GM13977 (cell line): ENCODE measurements around the gene GLRX5.

Source experiments
- DNase-seq: peaks from one replicate; pipeline ENCODE4 v3.0.0; 2012; ENCODE audit warnings: low spot score
- in situ Hi-C: fragments of 300-500 bp; cut with MboI; formaldehyde crosslinking; loops from one replicate; pipeline ENCODE4 v1.12.0; 2022; ENCODE audit warnings: low sequenced_read_pairs, low pct_unique_long_range_greater_than_20kb, mixed read lengths, inconsistent platforms; ENCODE audit not compliant: unreplicated experiment
- TF ChIP-seq, protein P1 (sequence below): IDR thresholded peaks from 2 replicates; pipeline ENCODE4 v1.5.1; 2012; ENCODE audit warnings: mild to moderate bottlenecking, control low read depth; ENCODE audit not compliant: insufficient read depth; ENCODE audit errors: extremely low read depth, missing control alignments

Gene GLRX5

DNA sequence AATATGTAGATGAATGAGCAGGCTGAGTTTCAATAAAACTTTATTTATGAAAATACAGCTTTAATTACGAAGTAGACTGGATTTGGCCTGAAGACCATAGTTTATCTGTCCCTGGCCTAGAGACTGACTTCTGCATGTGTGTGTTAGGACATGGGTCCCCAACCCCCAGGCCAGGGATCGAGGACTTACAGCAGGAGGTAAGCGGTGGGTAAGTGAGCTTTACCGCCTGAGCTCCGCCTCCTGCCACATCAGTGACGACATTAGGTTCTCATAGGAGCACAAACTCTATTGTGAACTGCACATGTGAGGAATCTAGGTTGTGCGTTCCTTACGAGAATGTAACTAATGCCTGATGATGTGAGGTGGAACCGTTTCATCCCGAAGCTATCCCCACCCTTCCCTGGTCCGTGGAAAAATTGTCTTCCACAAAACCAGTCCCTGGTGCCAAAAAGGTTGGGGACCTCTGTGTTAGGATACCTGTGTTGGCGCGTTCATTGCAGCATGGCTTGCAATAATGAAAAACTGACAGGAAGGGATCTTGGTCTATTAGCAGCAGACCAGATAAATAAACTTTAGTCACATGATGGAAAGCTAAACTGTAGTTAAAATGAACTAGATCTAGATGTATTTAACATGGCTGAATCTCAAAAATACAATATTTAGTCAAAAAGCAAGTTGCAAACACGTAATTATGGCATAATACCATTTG is 4.1 kb downstream of the GLRX5 start:
- in situ Hi-C loops, result no loop called here
- DNase-seq, result no peak
- TF ChIP-seq, protein P1, sequence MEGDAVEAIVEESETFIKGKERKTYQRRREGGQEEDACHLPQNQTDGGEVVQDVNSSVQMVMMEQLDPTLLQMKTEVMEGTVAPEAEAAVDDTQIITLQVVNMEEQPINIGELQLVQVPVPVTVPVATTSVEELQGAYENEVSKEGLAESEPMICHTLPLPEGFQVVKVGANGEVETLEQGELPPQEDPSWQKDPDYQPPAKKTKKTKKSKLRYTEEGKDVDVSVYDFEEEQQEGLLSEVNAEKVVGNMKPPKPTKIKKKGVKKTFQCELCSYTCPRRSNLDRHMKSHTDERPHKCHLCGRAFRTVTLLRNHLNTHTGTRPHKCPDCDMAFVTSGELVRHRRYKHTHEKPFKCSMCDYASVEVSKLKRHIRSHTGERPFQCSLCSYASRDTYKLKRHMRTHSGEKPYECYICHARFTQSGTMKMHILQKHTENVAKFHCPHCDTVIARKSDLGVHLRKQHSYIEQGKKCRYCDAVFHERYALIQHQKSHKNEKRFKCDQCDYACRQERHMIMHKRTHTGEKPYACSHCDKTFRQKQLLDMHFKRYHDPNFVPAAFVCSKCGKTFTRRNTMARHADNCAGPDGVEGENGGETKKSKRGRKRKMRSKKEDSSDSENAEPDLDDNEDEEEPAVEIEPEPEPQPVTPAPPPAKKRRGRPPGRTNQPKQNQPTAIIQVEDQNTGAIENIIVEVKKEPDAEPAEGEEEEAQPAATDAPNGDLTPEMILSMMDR, result no peak

DNA sequence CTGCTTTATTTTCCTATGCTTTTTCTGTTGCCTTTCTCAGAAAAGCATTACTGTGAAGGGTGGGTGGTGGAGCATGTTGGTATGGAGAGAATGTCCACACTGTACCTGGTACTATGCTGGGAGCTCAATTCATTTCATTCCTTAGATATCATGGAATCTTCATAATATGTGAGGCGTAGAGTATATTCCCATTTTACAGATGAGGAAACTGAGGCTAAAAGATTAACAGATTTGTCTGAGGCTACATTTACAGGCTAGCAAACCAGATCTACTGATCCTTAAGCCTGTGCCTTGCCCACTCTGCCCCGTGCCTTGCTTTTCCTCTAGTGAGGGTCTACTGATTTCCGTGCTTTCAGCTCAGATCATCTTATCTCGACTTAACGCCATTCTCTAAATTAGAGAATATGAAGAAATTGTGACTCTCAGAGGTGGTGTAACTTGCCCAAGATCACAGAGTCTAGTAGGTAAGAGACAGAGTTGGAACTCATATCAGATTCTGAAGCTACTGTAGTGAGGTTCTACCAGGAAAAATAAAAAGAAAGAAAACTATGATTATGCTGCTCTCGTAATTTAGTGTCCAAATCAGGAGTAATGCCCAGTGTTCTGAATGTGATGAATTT is 5.5 kb downstream of the GLRX5 start:
- in situ Hi-C loops, result no loop called here
- no peak for DNase-seq
- TF ChIP-seq, protein P1, result no peak

DNA sequence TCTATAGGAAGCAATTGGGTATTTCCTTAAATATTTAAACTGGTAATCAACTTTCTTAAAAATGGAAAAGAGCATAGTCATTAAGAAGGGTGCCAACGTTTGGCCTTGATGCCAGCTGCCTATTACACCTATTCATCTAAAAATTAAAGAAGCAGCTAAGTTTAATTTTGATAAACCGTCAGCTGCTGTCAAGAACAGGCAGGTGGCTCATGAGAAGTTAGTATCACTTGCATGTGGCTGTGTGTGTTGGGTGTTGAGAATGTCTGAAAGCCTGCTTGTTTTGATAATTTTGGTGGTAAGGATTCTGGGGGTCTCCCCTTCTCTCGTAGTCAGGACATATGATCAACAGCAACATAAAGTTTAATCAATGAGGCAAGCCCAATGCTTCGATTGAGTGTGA is 6.5 kb downstream of the GLRX5 start:
- in situ Hi-C loops, result no loop called here
- TF ChIP-seq, protein P1, result no peak
- no peak for DNase-seq

DNA sequence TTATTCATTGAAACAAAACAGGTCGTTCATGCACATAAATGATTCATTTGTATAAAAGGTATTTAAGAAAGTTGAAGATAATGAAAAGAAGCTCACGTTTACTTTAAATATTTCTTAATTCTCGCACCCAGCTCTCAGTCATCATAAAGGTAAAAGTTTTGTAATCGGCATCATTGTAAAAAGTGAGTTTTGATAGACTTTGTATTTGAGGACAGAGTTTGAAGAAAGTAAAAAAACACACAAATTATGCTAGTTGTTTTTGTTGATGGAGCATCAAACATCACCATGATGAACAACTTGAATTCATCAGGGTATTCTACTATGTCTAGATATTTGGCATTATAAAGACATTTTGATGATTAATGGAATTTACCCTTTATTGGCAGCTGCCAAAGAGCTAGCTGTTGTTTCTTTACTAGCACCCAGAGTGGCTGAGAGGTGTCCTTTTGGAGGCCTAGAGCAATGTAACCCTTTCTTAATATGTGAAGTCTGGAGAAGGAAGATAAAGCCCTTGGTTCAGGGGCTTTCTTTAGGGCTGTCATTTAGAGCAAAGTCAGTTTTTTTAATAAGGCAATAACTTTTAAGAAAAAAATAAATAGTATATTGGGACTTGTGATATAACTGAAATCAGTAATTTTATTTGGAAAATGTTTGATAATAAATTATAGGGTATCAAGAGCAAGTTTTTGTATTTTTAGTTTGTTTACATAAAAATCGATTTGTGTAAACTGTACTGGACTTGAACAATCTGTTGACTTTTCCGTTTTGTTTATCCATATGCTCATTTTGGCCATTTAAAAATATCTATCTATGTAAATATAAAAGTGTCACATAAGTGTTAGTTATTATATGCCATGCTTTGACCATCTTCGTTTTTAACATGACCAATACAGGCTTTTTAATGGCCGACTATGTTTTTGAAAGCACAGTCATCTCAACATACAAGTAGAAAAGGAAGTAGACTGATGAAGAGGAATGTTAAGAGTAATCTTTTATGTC is 7.4 kb downstream of the GLRX5 start:
- in situ Hi-C loops, result no loop called here
- TF ChIP-seq, protein P1, result no peak
- no peak for DNase-seq

DNA sequence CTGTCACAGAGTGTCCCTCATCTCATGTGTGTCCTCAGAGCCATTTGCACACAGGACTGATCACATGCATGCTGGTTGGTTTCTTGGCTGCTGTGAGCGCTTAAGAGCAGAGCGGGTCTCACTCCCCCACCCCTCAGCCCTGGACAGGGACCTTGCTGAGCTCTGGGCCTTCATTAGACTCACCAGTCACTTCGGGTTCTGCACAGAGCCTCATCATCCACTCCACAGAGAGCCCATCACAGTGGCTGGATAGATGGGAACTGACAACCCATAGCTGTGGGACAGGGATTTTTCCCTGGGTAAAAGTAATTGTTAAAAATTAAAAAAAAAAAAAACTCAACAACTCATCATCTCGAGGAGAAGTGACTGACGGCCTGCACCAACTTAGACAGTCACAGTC is 8.2 kb downstream of the GLRX5 start:
- TF ChIP-seq, protein P1, result no peak
- in situ Hi-C loops, result no loop called here
- no peak for DNase-seq

DNA sequence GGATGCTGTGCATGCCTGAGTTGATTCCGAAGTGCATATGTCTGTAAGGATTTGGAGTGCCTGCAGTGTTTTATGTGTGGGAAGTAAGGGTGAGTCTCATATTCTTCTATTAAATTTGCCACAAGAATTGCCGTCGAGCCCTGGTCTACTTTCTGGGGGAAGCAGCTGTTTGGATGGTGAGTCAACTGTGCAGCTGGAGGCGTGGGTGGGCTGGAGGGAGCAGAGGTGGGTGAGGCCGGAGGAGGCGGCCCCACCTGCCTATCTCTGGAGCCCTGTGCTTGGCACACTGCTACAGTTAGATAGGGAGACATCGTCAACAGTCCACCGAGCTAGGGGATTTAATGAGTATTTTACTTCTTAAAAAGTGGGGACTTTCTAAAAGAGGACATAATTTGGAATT is 9.7 kb downstream of the GLRX5 start:
- TF ChIP-seq, protein P1, result no peak
- DNase-seq, result no peak
- in situ Hi-C loops, result no loop called here
